GM18907 (cell line): ENCODE measurements around the gene KLK15.

ENCODE experiments used
- ATAC-seq: cut with Tn5 transposase; IDR thresholded peaks from one replicate; pipeline ENCODE4 v1.9.1; 2021; ENCODE audit warnings: mild to moderate bottlenecking, moderate library complexity; ENCODE audit not compliant: unreplicated experiment

KLK15 gene, protein sequence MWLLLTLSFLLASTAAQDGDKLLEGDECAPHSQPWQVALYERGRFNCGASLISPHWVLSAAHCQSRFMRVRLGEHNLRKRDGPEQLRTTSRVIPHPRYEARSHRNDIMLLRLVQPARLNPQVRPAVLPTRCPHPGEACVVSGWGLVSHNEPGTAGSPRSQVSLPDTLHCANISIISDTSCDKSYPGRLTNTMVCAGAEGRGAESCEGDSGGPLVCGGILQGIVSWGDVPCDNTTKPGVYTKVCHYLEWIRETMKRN

DNA sequence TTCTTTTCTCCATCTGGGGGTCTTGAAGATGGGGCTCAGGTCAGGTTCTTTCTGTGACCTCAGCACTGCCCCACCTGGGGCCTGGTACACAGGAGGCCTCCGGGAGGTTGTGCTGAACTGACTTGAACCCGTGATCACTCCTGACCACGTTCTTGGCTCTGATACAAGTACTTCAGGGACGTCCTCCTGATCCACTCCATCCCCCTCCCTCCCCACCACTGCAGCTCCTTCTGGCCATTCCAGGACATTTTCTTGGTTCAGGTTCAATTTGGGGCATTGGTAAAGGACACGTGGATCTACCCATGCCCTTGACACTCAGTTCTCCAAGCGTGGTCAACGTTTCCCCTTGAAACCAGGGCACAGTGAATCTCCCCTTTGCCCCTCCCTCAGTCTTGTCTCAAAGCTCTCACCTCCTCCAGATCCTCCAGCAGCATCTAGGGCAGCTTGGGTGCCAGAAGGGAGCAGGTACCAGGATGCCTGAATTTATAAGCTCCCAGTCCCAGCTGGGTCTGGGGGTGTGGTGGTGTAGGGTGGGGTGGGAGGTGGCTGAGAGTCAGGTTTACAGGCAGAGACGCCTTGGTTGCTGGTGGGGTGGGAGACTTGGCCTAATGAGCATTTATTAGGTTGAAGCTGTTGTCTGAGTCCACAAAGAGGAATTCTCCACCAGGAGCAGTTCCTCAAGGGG lies at the start of gene KLK15:
KLK15 (minus strand) TSS at position 458 of the 685 bp plus-strand sequence. CDS start 2,082 bp downstream, outside the sequence.
- no peak for ATAC-seq

DNA sequence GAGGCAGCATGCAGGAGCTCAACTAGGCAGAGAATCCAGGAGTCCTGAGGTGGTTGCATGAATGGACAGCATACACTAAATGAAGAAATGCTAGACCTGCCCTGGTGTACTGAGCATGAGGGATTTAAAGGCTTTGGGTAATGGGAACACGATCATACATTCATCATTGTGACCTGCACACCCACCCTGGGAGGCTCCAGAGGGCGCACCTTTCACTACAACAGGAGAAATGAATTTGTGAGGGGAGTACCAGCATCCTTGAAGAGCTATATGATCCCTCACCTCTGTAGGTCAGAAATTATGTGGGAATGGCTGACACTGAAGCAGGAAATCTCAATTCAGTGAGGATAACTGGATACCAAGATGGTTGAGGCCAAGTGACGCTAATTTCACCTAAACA lies 48.8 kb upstream of the KLK15 start:
- no peak for ATAC-seq

DNA sequence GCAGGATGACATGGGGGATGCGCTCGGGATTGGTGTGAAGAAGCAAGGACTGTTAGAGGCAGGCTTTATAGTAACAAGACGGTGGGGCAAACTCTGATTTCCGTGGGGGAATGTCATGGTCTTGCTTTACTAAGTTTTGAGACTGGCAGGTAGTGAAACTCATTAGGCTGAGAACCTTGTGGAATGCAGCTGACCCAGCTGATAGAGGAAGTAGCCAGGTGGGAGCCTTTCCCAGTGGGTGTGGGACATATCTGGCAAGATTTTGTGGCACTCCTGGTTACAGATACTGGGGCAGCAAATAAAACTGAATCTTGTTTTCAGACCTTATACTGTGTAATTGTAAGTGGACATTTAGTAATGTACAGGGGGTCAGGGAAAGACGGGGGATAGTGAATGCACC lies 46.9 kb upstream of the KLK15 start:
- no peak for ATAC-seq

DNA sequence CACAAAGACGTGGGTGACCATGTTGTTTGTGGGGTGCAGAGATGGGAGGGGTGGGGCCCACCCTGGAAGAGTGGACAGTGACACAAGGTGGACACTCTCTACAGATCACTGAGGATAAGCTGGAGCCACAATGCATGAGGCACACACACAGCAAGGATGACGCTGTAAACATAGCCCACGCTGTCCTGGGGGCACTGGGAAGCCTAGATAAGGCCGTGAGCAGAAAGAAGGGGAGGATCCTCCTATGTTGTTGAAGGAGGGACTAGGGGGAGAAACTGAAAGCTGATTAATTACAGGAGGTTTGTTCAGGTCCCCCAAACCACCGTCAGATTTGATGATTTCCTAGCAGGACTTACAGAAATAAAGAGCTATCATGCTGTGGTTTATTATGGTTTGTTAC lies 45.5 kb upstream of the KLK15 start:
- no peak for ATAC-seq

DNA sequence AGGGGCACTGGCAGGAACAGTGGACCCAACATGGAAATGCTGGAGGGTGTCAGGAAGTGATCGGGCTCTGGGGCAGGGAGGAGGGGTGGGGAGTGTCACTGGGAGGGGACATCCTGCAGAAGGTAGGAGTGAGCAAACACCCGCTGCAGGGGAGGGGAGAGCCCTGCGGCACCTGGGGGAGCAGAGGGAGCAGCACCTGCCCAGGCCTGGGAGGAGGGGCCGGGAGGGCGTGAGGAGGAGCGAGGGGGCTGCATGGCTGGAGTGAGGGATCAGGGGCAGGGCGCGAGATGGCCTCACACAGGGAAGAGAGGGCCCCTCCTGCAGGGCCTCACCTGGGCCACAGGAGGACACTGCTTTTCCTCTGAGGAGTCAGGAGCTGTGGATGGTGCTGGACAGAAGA lies 44.0 kb upstream of the KLK15 start:
- no peak for ATAC-seq

DNA sequence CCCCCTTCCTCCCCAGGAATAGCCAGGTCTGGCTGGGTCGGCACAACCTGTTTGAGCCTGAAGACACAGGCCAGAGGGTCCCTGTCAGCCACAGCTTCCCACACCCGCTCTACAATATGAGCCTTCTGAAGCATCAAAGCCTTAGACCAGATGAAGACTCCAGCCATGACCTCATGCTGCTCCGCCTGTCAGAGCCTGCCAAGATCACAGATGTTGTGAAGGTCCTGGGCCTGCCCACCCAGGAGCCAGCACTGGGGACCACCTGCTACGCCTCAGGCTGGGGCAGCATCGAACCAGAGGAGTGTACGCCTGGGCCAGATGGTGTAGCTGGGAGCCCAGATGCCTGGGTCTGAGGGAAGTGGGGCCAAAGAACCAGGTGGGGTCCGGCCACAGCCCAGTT lies 43.1 kb upstream of the KLK15 start:
- no peak for ATAC-seq

DNA sequence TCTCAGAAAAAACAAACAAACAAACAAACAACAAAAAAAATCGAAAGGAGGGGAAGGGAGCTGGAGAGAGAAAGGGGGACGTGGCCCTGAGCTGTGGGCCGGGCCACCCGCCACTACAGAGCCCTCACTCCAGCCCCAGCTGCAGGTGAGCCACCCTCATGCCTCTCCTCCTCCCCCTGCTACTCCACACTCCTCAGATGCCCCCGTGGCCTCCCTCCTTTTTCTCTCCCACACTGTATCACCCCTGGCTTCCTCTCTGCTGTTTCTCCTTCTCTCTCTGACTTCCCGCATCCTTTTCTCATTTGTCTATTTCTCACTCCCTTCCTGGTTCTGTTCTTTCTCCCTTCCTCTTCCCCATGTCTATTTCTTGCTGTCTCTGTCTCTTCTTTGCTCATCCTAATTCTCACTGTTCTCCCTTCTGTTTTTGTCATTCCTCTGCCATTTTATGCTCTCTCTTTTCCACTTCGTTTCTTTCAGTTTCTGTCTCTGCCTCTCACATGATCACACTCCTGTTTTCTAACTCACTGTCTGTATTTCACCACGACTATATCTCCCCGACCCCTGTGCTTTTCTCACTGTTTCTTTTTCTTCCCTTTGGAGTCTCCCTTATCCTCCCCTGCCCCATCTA lies 42.5 kb upstream of the KLK15 start:
- no peak for ATAC-seq

DNA sequence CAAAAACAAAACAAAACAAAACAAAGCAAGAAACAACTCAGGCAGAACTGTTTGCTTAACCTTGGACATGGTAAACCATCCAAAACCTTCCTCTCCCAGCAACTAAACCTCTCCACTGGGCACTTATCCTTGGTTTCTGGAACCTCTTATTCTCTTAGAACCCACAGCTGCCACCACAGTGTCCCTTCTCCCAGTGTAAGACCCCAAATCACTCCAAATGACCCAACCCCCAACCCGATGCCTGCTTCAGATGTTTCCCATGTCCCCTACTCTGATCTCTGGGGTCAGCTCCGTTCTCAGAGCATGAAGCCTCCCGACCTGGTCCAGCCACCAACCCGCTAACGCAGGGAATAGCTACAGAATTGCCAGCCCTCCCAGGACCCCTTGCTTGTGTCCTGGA lies 40.8 kb upstream of the KLK15 start:
- no peak for ATAC-seq

DNA sequence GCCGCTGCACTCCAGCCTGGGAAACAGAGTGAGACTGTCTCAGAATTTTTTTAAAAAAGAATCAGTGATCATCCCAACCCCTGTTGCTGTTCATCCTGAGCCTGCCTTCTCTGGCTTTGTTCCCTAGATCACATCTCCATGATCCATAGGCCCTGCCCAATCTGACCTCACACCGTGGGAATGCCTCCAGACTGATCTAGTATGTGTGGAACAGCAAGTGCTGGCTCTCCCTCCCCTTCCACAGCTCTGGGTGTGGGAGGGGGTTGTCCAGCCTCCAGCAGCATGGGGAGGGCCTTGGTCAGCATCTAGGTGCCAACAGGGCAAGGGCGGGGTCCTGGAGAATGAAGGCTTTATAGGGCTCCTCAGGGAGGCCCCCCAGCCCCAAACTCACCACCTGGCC lies 39.7 kb upstream of the KLK15 start, which contains the start of gene KLK2:
KLK2 (plus strand) TSS at position 384 of the 400 bp plus-strand sequence. CDS start 35 bp downstream, outside the sequence.
- ATAC-seq, result no peak

DNA sequence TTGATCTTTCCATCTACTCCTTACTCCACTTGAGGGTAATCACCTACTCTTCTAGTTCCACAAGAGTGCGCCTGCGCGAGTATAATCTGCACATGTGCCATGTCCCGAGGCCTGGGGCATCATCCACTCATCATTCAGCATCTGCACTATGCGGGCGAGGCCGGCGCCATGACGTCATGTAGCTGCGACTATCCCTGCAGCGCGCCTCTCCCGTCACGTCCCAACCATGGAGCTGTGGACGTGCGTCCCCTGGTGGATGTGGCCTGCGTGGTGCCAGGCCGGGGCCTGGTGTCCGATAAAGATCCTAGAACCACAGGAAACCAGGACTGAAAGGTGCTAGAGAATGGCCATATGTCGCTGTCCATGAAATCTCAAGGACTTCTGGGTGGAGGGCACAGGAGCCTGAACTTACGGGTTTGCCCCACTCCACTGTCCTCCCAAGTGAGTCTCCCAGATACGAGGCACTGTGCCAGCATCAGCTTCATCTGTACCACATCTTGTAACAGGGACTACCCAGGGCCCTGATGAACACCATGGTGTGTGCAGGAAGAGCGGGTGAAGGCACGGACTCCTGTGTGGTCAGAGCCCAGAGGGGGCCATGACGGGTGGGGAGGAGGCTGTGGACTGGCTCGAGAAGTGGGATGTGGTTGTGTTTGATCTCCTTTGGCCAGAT lies 37.2 kb upstream of the KLK15 start:
- ATAC-seq, result no peak

DNA sequence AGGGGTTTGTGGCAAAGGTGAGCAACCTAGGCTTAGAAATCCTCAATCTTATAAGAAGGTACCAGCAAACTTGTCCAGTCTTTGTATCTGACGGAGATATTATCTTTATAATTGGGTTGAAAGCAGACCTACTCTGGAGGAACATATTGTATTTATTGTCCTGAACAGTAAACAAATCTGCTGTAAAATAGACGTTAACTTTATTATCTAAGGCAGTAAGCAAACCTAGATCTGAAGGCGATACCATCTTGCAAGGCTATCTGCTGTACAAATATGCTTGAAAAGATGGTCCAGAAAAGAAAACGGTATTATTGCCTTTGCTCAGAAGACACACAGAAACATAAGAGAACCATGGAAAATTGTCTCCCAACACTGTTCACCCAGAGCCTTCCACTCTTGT lies 36.1 kb upstream of the KLK15 start:
- no peak for ATAC-seq

DNA sequence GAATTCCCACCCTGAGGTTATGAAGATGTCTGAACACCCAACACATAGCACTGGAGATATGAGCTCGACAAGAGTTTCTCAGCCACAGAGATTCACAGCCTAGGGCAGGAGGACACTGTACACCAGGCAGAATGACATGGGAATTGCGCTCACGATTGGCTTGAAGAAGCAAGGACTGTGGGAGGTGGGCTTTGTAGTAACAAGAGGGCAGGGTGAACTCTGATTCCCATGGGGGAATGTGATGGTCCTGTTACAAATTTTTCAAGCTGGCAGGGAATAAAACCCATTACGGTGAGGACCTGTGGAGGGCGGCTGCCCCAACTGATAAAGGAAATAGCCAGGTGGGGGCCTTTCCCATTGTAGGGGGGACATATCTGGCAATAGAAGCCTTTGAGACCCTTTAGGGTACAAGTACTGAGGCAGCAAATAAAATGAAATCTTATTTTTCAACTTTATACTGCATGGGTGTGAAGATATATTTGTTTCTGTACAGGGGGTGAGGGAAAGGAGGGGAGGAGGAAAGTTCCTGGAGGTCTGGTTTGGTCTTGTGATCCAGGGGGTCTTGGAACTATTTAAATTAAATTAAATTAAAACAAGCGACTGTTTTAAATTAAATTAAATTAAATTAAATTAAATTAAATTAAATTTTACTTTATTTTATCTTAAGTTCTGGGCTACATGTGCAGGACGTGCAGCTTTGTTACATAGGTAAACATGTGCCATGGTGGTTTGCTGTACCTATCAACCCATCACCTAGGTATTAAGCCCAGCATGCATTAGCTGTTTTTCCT lies 28.3 kb upstream of the KLK15 start:
- ATAC-seq, result no peak

DNA sequence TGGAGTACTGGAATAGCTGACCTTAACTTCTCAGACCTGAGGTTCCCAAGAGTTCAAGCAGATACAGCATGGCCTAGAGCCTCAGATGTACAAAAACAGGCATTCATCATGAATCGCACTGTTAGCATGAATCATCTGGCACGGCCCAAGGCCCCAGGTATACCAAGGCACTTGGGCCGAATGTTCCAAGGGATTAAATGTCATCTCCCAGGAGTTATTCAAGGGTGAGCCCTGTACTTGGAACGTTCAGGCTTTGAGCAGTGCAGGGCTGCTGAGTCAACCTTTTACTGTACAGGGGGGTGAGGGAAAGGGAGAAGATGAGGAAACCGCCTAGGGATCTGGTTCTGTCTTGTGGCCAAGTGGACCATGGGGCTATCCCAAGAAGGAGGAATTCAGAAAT lies 27.6 kb upstream of the KLK15 start:
- ATAC-seq, result no peak

DNA sequence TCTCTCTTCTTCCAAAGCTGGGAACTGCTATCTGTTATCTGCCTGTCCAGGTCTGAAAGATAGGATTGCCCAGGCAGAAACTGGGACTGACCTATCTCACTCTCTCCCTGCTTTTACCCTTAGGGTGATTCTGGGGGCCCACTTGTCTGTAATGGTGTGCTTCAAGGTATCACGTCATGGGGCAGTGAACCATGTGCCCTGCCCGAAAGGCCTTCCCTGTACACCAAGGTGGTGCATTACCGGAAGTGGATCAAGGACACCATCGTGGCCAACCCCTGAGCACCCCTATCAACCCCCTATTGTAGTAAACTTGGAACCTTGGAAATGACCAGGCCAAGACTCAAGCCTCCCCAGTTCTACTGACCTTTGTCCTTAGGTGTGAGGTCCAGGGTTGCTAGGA lies 26.5 kb upstream of the KLK15 start:
- ATAC-seq, result no peak

DNA sequence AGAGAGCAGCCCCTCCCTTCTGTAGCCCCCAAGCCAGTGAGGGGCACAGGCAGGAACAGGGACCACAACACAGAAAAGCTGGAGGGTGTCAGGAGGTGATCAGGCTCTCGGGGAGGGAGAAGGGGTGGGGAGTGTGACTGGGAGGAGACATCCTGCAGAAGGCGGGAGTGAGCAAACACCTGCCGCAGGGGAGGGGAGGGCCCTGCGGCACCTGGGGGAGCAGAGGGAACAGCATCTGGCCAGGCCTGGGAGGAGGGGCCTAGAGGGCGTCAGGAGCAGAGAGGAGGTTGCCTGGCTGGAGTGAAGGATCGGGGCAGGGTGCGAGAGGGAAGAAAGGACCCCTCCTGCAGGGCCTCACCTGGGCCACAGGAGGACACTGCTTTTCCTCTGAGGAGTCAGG lies 25.5 kb upstream of the KLK15 start:
- ATAC-seq, result no peak

DNA sequence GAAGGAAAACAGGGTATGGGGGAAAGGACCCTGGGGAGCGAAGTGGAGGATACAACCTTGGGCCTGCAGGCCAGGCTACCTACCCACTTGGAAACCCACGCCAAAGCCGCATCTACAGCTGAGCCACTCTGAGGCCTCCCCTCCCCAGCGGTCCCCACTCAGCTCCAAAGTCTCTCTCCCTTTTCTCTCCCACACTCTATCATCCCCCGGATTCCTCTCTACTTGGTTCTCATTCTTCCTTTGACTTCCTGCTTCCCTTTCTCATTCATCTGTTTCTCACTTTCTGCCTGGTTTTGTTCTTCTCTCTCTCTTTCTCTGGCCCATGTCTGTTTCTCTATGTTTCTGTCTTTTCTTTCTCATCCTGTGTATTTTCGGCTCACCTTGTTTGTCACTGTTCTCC lies 24.0 kb upstream of the KLK15 start:
- no peak for ATAC-seq

DNA sequence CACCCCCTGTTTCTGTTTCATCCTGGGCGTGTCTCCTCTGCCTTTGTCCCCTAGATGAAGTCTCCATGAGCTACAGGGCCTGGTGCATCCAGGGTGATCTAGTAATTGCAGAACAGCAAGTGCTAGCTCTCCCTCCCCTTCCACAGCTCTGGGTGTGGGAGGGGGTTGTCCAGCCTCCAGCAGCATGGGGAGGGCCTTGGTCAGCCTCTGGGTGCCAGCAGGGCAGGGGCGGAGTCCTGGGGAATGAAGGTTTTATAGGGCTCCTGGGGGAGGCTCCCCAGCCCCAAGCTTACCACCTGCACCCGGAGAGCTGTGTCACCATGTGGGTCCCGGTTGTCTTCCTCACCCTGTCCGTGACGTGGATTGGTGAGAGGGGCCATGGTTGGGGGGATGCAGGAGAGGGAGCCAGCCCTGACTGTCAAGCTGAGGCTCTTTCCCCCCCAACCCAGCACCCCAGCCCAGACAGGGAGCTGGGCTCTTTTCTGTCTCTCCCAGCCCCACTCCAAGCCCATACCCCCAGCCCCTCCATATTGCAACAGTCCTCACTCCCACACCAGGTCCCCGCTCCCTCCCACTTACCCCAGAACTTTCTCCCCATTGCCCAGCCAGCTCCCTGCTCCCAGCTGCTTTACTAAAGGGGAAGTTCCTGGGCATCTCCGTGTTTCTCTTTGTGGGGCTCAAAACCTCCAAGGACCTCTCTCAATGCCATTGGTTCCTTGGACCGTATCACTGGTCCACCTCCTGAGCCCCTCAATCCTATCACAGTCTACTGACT lies 21.4 kb upstream of the KLK15 start, which contains the start of gene KLK3:
KLK3 (plus strand) TSS at position 280 of the 775 bp plus-strand sequence; CDS start at position 321, 41 bp downstream.
- ATAC-seq, result no peak

DNA sequence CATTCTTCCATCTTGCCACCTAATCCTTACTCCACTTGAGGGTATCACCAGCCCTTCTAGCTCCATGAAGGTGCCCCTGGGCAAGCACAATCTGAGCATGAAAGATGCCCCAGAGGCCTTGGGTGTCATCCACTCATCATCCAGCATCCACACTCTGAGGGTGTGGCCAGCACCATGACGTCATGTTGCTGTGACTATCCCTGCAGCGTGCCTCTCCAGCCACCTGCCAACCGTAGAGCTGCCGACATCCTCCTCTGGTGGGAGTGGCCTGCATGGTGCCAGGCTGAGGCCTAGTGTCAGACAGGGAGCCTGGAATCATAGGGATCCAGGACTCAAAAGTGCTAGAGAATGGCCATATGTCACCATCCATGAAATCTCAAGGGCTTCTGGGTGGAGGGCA lies 18.2 kb upstream of the KLK15 start:
- ATAC-seq, result no peak

DNA sequence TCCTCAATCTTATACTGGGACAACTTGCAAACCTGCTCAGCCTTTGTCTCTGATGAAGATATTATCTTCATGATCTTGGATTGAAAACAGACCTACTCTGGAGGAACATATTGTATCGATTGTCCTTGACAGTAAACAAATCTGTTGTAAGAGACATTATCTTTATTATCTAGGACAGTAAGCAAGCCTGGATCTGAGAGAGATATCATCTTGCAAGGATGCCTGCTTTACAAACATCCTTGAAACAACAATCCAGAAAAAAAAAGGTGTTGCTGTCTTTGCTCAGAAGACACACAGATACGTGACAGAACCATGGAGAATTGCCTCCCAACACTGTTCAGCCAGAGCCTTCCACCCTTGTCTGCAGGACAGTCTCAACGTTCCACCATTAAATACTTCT lies 17.4 kb upstream of the KLK15 start:
- ATAC-seq, result no peak
